Fibroblast of villous mesenchyme (primary cell): Measurements from ENCODE around the gene PSMB11. TPM values are rescaled to one million over a fixed set of nuclear protein-coding genes. Genes with fewer than 3 reads are reported as not detected.

ENCODE experiments used
- DNase-seq: peaks from one replicate; pipeline ENCODE4 v3.0.0-alpha.2; 2010; ENCODE audit warnings: low read depth
- H3K4me3 ChIP-seq: 2 replicates; pipeline ENCODE4 v1.5.1; 2011; ENCODE audit warnings: low read depth, mild to moderate bottlenecking, low read length
- total RNA-seq: library from RNA; depleted of rRNA; stranded (reverse); fragments of >200 nt; gene quantifications from 2 replicates; pipeline ENCODE4 v1.2.3, GENCODE V29; 2012
- TF ChIP-seq, protein P1 (sequence below): IDR thresholded peaks from 2 replicates; pipeline ENCODE4 v1.5.1; 2012; ENCODE audit warnings: low read depth, mild to moderate bottlenecking, low read length; ENCODE audit not compliant: insufficient read depth

The PSMB11 gene
- total RNA-seq, 1 donor = not detected

DNA sequence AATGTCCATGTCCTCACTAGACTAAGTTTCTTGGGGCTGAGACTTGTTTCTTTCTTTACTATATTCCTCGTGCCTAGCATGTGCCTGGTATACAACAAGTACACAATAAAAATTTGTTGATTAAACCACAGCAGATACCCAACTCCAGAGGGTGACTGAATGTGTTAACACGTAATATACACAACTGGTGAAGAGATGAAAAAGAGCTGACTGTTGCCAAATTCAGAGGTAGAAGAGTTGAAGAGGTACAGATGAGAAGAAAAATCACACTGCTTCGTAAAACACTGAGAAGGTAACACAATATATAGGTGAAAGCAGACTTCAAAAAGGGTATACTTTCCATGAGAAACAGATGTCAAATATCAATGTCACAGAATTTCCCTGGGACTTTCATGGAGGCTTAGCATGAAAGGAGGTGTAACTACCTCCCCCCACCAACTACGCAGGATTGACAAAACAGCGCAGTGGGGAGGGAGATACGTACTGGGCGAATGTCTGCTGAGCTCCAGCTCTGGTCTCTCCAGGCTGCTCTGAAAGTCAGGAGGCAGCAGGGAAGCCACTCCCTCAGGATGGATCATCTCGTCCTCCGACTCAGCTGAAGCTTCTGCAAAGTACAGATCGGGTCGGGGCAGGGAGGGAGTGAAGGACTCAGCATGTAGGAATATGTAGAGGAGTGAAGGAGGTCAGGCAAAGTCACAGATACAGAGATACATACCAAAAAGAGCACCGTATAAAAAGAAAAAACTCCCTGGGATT, 47.7 kb downstream of the PSMB11 start:
- no peak for DNase-seq
- H3K4me3 ChIP-seq = no peak overlapping the region
- TF ChIP-seq, protein P1, sequence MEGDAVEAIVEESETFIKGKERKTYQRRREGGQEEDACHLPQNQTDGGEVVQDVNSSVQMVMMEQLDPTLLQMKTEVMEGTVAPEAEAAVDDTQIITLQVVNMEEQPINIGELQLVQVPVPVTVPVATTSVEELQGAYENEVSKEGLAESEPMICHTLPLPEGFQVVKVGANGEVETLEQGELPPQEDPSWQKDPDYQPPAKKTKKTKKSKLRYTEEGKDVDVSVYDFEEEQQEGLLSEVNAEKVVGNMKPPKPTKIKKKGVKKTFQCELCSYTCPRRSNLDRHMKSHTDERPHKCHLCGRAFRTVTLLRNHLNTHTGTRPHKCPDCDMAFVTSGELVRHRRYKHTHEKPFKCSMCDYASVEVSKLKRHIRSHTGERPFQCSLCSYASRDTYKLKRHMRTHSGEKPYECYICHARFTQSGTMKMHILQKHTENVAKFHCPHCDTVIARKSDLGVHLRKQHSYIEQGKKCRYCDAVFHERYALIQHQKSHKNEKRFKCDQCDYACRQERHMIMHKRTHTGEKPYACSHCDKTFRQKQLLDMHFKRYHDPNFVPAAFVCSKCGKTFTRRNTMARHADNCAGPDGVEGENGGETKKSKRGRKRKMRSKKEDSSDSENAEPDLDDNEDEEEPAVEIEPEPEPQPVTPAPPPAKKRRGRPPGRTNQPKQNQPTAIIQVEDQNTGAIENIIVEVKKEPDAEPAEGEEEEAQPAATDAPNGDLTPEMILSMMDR = no peak

DNA sequence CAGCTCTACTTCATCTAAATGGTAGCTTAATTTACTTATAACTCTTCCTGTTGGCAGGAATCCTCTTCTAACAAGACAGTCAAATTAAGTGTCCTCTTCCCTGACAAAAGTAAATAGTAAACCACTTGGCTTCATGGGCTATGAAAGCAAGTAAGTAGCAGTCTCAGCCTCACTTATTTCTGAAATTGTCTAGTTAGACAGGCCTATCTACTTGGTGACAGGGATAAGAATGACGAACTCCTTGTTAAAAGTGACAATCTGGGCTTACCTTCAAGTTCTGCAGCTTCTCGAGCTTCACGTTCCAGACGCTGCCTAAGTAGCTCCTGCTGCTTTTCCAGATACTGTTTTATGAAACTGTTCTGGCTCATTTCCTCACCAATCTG, 48.2 kb downstream of the PSMB11 start:
- TF ChIP-seq, protein P1 = no peak
- no peak overlapping the region for H3K4me3 ChIP-seq
- DNase-seq = no peak

DNA sequence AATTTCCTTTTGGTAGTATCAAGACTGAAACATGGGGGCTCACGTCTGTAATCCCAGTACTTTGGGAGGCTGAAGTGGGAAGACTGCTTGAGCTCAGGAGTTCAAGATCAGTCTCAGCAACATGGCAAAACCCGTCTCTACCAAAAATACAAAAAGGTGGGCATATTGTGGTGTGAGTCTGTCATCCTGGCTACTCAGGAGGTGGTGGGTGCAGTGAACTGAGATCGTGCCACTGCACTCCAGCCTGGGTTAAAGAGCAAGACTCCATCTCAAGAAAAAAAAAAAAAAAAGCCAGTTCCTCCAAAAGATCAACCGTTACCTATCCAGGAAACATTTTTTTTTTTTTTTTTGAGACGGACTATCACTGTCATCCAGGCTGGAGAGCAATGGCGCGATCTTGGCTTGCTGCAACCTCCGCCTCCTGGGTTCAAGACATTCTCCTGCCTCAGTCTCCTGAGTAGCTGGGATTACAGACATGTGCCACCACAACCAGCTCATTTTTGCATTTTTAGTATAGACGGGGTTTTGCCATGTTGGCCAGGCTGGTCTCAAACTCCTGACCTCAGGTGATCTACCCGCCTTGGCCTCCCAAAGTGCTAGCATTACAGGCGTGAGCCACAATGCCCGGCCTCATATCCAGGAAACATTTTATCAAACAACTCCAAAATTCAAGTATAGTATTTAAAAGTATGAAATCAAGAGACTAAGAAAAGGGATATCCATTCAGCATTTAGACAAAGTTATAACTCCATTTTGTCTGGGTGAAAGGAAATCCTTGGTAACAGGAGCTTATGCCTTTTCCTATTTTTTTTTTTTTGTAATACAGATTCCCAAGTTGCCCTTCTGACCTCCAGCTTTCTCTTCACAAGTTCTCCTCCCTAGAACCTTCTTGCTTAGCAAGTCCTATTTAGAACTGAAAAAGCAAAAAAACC, 49.5 kb downstream of the PSMB11 start:
- TF ChIP-seq, protein P1 = no peak
- no peak for DNase-seq
- H3K4me3 ChIP-seq = no peak overlapping the region

DNA sequence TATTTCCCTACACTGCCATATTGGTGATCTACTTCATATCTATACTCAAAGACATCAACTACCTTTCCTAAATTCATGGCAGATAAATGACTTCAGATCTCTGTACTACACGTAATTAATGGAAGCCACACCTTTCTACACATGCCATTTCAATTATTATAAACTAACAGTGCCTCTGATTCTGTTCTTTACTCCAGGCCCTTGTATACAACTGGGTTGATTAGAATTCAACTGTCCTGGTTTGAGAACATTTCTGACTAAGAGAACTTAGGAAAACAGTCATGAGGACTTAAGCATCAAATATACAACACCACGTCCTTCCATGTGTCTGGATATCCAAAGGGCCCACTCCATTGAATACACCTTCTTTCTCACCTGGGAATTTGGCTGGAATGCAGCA, 51.1 kb downstream of the PSMB11 start:
- peak overlapping the region; percentile 91 for H3K4me3 ChIP-seq
- TF ChIP-seq, protein P1 = no peak
- no peak for DNase-seq

DNA sequence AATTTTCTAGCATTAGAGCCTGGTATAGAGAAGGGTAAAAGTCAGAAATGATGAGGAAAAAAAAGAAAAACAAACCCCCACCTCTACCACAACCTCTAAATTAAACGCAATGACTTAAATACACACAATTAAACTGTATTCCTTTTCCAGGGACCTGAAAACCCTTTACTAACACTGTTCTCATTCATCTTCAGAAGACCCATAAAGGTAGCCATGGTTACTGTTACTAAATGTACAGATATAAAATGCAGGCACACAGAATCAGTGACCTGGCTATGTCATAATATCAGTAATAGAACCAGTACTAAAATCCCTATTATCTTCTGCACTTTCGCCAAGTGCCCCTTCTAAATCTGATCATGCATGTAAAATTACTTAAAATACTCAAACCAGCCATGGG, 51.5 kb downstream of the PSMB11 start:
- TF ChIP-seq, protein P1 = no peak
- no peak for DNase-seq
- peak overlapping the region; percentile 91 for H3K4me3 ChIP-seq

Other genes with a start within 250 kb of the PSMB11 start
- gene SLC7A7, start 226.8 kb upstream of the PSMB11 start, total RNA-seq = 3.9 and 5.5 TPM in 2 replicates
- gene MRPL52, start 212.3 kb upstream of the PSMB11 start, total RNA-seq = 58.3 and 82.5 TPM in 2 replicates
- gene MMP14, start 205.6 kb upstream of the PSMB11 start, total RNA-seq = 188 and 327 TPM in 2 replicates
- 104 and 108 TPM in 2 replicates for gene LRP10, start 170.5 kb upstream of the PSMB11 start, total RNA-seq
- gene REM2, start 159.0 kb upstream of the PSMB11 start, total RNA-seq = under 0.01 and 0.43 TPM in 2 replicates
- 60.9 and 68.6 TPM in 2 replicates for gene RBM23, start 123.1 kb upstream of the PSMB11 start, total RNA-seq
- 56.7 and 82.5 TPM in 2 replicates for gene PRMT5, start 112.8 kb upstream of the PSMB11 start, total RNA-seq
- 29.8 and 46.7 TPM in 2 replicates for gene HAUS4, start 85.1 kb upstream of the PSMB11 start, total RNA-seq
- 105 and 131 TPM in 2 replicates for gene AJUBA, start 59.7 kb upstream of the PSMB11 start, total RNA-seq
- 4.5 and 4.7 TPM in 2 replicates for gene C14orf93, start 32.1 kb upstream of the PSMB11 start, total RNA-seq
- gene PSMB5, start 7.3 kb upstream of the PSMB11 start, total RNA-seq = 178 and 196 TPM in 2 replicates
- gene CDH24, start 15.3 kb downstream of the PSMB11 start, total RNA-seq = 6.4 and 10.8 TPM in 2 replicates
- 93.1 and 106 TPM in 2 replicates for gene ACIN1, start 52.9 kb downstream of the PSMB11 start, total RNA-seq
- 48.0 and 66.1 TPM in 2 replicates for gene C14orf119, start 53.3 kb downstream of the PSMB11 start, total RNA-seq
- gene CIROP, start 62.8 kb downstream of the PSMB11 start, total RNA-seq = not detected in 2 replicates
- gene CEBPE, start 77.0 kb downstream of the PSMB11 start, total RNA-seq = not detected in 2 replicates
- gene SLC7A8, start 141.4 kb downstream of the PSMB11 start, total RNA-seq = 0.86 and 0.97 TPM in 2 replicates
- not detected in 2 replicates for gene RNF212B, start 195.7 kb downstream of the PSMB11 start, total RNA-seq
- 4.2 and 6.0 TPM in 2 replicates for gene HOMEZ, start 243.9 kb downstream of the PSMB11 start, total RNA-seq